Peyer's patch (tissue), 4 donors: Measurements from ENCODE around the gene MMP24OS.
A peak's percentile ranks its signal among the peaks of the same experiment; 100 is the strongest.

ENCODE experiments used
- POLR2A ChIP-seq, 2 donors: fragments of 450-650 bp; IDR thresholded peaks; one replicate each; pipeline ENCODE4 v1.5.1; 2017; ENCODE audit warnings: antibody characterized with exemption in 2 of 2, mild to moderate bottlenecking in 2 of 2, moderate library complexity in 2 of 2
- TF ChIP-seq, protein P1 (sequence below), 6 experiments: fragments of 450-650 bp in 4 of 6; fragments of 200-600 bp in 2 of 6; sonication (generic) in 1 of 6; IDR thresholded peaks; one replicate each; pipeline ENCODE4 v1.5.1; 2017 to 2019; ENCODE audit warnings: antibody characterized with exemption in 6 of 6, mild to moderate bottlenecking in 3 of 6, moderate library complexity in 1 of 6

DNA sequence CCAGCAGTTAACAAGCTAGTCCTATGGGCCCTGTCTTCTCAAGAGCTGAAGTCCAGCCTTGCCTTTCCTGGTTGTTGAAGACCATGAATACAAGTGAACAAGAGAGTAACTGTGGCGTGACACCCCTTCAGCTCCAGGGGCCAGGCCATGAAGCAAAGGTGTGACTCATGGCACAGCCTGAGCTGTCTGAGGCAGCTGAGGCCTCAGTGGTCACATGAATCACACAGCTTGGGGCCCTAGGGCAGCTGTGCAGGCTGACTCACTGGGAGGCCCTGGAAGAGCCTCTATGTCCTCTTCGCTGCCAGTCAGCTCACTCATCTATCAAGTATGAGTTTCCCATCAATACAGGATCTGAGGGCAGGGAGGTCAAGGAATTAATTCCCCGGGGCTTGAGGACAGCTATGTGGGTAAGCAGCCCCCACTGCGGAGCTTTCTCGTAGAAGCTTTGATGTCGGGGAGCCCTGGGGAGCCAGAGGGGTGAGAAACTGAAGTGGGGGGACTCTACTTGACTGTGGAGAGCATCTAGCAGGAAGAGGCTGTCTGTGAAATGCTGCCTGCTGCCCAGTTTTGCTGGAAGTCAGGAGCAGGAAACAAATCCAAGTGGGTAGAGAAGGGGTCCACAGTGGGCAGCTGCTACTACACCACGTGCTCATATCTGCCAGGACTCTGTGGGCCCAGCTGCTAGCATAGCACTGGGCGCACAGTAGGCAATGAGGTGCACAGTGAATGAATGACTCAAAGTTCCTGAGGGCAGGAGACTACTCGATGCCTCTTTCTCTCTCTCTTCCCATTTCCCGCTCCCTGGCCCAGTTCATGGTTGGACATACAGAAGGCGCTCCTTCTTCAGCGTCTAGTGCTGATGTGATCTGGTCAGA, 28.0 kb upstream of the MMP24OS start:
- TF ChIP-seq, protein P1, sequence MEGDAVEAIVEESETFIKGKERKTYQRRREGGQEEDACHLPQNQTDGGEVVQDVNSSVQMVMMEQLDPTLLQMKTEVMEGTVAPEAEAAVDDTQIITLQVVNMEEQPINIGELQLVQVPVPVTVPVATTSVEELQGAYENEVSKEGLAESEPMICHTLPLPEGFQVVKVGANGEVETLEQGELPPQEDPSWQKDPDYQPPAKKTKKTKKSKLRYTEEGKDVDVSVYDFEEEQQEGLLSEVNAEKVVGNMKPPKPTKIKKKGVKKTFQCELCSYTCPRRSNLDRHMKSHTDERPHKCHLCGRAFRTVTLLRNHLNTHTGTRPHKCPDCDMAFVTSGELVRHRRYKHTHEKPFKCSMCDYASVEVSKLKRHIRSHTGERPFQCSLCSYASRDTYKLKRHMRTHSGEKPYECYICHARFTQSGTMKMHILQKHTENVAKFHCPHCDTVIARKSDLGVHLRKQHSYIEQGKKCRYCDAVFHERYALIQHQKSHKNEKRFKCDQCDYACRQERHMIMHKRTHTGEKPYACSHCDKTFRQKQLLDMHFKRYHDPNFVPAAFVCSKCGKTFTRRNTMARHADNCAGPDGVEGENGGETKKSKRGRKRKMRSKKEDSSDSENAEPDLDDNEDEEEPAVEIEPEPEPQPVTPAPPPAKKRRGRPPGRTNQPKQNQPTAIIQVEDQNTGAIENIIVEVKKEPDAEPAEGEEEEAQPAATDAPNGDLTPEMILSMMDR (IDR thresholded peaks at IDR 0.05) = no peak
- peak in 1 of 2 donors; percentile 28 for TF ChIP-seq POLR2A (IDR thresholded peaks at IDR 0.05)
